Measurements from ENCODE around the gene PDSS2. TPM values are rescaled to one million over a fixed set of nuclear protein-coding genes. Genes with fewer than 3 reads are reported as not detected.

PDSS2 gene, protein sequence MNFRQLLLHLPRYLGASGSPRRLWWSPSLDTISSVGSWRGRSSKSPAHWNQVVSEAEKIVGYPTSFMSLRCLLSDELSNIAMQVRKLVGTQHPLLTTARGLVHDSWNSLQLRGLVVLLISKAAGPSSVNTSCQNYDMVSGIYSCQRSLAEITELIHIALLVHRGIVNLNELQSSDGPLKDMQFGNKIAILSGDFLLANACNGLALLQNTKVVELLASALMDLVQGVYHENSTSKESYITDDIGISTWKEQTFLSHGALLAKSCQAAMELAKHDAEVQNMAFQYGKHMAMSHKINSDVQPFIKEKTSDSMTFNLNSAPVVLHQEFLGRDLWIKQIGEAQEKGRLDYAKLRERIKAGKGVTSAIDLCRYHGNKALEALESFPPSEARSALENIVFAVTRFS
- total RNA-seq = 13.3 and 14.0 TPM in 2 replicates

GRCh38 chr6:107459283-107460082, at the start of gene PDSS2:
TSS of gene PDSS2 (minus strand) at chr6:107459564. CDS start at chr6:107459285, 279 bp downstream.

GRCh38 chr6:107489636-107490565, 30.5 kb upstream of the PDSS2 start, which contains the start of gene SOBP:
TSS of gene SOBP (plus strand) at chr6:107490117. CDS start at chr6:107490617, 500 bp downstream.

GRCh38 chr6:107114926-107115694, 344.3 kb downstream of the PDSS2 start, which contains the start of gene BEND3:
TSS of gene BEND3 (minus strand) at chr6:107115515. CDS start at chr6:107099285, 16,230 bp downstream.

Small RNA genes lying within 50 kb of the gene (small RNA-seq; reads per million reads assigned to genes)
- gene AL591516.1 (not detected), gene RNU6-1299P (not detected)

Other genes starting within 250 kb of the PDSS2 start
- 9.9 and 10.4 TPM in 2 replicates for gene SOBP, start 30.6 kb upstream of the PDSS2 start, total RNA-seq